HG03521 (cell line): Measurements from ENCODE around the gene CDC27.
"Not testable (repeated sequence)": the region's sequence is repeated elsewhere in the genome, so short reads cannot be mapped to it uniquely, and the experiment has no call there.

Experiments used
- ATAC-seq: cut with Tn5 transposase; IDR thresholded peaks from one replicate; pipeline ENCODE4 v1.9.1; 2021; ENCODE audit warnings: mild to moderate bottlenecking, moderate library complexity; ENCODE audit not compliant: unreplicated experiment

Gene CDC27

GRCh38 chr17:47188876-47189731 is at the start of gene CDC27:
TSS of gene CDC27 (minus strand) at chr17:47189295. CDS start at chr17:47189172, 123 bp downstream.
- peak; percentile 93 for ATAC-seq

- no peak for ATAC-seq
These were observed 49.4 kb upstream of the CDC27 start for GRCh38 chr17:47238321-47239010.

GRCh38 chr17:47237841-47238240 is 48.7 kb upstream of the CDC27 start:
- no peak for ATAC-seq

GRCh38 chr17:47235923-47236322 is 46.8 kb upstream of the CDC27 start:
- no peak for ATAC-seq

- ATAC-seq, result no peak
These were observed 46.4 kb upstream of the CDC27 start for GRCh38 chr17:47235506-47235905.

GRCh38 chr17:47232465-47232864 is 43.4 kb upstream of the CDC27 start:
- ATAC-seq, result no peak

- no peak for ATAC-seq
These were observed 42.8 kb upstream of the CDC27 start for GRCh38 chr17:47231866-47232265.

GRCh38 chr17:47231334-47231733 is 42.2 kb upstream of the CDC27 start:
- no peak for ATAC-seq

- ATAC-seq, result no peak
These were observed 41.8 kb upstream of the CDC27 start for GRCh38 chr17:47230864-47231263.

- no peak for ATAC-seq
These were observed 40.7 kb upstream of the CDC27 start for GRCh38 chr17:47229535-47230443.

- ATAC-seq, result no peak
These were observed 38.8 kb upstream of the CDC27 start for GRCh38 chr17:47227862-47228261.

- ATAC-seq, result no peak
These were observed 37.0 kb upstream of the CDC27 start for GRCh38 chr17:47225911-47226688.

- ATAC-seq, result no peak
These were observed 36.4 kb upstream of the CDC27 start for GRCh38 chr17:47225436-47225858.

GRCh38 chr17:47224966-47225365 is 35.9 kb upstream of the CDC27 start:
- ATAC-seq, result no peak

- ATAC-seq, result not testable (repeated sequence)
These were observed 35.0 kb upstream of the CDC27 start for GRCh38 chr17:47224077-47224476.

GRCh38 chr17:47223460-47223859 is 34.4 kb upstream of the CDC27 start:
- ATAC-seq, result no peak

- no peak for ATAC-seq
These were observed 33.9 kb upstream of the CDC27 start for GRCh38 chr17:47223007-47223406.

- no peak for ATAC-seq
These were observed 33.0 kb upstream of the CDC27 start for GRCh38 chr17:47222047-47222446.

GRCh38 chr17:47221154-47221553 is 32.1 kb upstream of the CDC27 start:
- ATAC-seq, result no peak

- no peak for ATAC-seq
These were observed 31.5 kb upstream of the CDC27 start for GRCh38 chr17:47220531-47220999.
